Measurements from ENCODE around the gene HIPK2. TPM values are rescaled to one million over a fixed set of nuclear protein-coding genes. Genes with fewer than 3 reads are reported as not detected.

The HIPK2 gene
- total RNA-seq, 1 experiment from 2014 or later, result 12.2 TPM

GRCh38 chr7:139715194-139715815 is 62.5 kb downstream of the HIPK2 start:
- no peak for DNase-seq (ENCODE audit: low read depth)

- no peak for DNase-seq (ENCODE audit: low read depth)
Observed at GRCh38 chr7:139714163-139714901, 63.5 kb downstream of the HIPK2 start.

- DNase-seq (ENCODE audit: low read depth), result no peak
Observed at GRCh38 chr7:139713526-139714162, 64.2 kb downstream of the HIPK2 start.

GRCh38 chr7:139713061-139713460 is 64.7 kb downstream of the HIPK2 start:
- no peak for DNase-seq (ENCODE audit: low read depth)

DNA sequence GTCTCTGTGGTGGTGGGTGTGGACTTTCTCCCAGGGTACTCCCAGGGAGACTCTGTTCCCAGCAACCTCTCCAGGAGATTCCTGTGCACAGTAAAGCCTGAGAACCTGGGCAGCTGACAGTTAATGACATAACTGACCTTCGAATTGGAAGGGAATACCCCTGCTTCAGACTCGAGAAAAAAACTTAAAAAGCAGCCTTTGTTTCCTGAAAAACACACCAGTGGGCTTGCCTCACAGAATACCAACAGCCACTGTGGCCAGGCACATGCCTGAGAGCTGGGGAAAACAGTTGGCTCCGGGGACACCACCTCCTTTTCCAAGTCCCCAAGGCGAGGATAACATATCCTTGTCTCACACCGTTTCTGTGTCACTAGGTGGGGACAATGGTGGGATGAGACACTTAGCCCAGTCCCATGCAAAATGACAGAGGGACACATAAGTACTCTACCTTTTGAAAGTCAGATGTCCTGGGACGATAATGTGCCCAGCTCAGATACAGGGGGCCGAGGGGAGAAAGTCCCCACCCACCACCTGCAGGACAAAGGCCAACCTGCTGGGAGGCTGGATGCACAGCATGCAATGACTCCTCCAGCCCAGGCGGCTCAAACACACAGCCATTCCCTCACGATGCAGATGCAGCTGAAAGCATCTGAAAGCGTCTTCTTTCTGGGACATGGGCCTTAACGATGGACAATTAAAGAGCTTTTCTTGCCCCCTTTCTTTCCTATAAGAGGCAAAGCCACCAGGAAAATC is 65.6 kb downstream of the HIPK2 start:
- DNase-seq (ENCODE audit: low read depth), result no peak

DNA sequence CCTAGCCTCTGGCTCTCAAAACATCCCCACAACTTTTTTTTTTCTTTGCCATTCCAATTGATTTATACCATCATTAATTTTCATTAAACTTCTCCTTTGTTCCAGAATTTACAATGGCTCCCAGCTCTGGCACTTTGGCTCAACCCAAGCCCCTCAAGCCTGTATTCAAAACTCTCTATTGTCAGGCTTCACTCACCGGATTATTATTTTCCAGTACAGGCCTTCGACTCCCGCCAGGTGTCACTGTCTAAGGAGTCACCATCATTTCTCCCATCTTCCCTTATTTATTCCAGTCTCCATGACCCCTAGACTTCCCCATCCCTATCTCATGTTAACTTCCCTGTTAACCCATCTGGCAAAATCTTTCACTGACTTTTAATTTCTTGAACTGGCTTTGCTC is 67.8 kb downstream of the HIPK2 start:
- DNase-seq (ENCODE audit: low read depth), result no peak

- no peak for DNase-seq (ENCODE audit: low read depth)
Observed at GRCh38 chr7:139709485-139709884, 68.3 kb downstream of the HIPK2 start.

GRCh38 chr7:139708541-139708940 is 69.3 kb downstream of the HIPK2 start:
- no peak for DNase-seq (ENCODE audit: low read depth)

- no peak for DNase-seq (ENCODE audit: low read depth)
Observed at GRCh38 chr7:139706837-139707236, 71.0 kb downstream of the HIPK2 start.

DNA sequence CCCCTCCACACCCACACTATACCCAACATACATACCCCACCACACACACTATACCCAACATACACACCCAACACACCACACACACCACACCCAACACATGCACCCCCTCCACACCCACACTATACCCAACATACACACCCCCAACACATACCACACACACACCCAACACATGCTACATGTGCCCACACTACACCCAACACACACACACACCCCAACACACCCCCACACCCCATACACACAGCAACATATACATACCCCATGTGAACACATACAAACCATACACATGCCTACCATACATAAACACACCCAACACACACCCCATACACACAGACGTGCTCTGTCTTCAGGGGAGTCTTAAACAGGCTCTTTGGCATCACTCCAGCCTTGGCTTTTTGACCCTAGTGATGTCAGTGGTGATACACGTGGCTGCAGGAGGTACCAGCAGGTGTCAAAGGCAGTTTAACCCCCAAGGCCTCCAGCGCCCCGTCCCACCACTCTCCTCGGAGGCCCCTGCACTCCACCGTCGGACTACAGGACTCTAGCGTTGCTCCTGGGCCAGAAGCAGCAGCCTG is 73.4 kb downstream of the HIPK2 start:
- no peak for DNase-seq (ENCODE audit: low read depth)

DNA sequence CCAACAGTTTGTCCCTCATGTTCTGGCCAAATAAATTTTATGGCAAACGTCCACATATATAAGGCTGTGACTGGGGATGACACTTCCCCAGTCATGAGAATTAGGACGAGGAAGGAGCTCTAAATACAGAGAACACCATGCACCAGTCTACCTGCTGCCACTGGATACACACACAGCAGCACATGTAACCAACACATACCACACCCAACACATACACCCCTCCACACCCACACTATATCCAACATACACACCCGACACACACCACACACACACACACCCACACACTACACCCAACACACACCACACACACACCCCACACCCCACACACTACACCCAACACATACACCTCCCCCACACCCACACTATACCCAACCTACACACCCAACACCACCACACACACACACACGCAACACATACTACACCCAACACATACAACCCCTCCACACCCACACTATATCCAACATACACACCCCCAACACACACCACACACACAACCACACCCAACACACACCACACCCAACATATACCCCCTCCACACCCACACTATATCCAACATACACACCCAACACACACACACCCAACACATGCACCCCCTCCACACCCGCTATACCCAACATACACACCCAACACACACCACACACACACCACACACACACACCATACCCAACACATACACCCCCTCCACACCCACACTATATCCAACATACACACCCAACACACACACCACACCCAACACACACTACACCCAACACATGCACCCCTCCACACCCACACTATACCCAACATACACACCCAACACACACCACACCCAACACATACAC is 74.1 kb downstream of the HIPK2 start:
- no peak for DNase-seq (ENCODE audit: low read depth)

GRCh38 chr7:139702811-139703486 is 74.8 kb downstream of the HIPK2 start:
- DNase-seq (ENCODE audit: low read depth), result no peak

DNA sequence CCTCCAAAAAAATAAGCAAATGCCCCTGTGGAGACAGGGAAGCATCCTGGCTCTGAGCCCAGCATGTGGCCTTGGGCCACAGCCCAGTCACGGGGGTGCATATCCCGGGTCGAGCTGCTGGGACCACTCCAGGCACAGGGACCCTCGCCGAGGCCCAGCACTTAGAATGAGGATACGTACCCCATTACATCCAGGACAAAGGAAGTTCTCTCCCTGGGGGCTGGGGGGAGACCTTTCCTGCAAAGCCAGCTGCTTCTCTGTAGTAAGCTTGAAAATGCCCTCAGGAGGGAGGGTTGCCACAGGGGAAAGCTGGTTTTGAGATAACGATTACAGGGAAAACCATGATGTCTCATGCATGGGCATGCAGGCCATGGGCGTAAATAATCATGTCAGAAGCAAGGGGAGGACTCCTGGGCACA is 75.5 kb downstream of the HIPK2 start:
- DNase-seq (ENCODE audit: low read depth), result peak; percentile 20

DNA sequence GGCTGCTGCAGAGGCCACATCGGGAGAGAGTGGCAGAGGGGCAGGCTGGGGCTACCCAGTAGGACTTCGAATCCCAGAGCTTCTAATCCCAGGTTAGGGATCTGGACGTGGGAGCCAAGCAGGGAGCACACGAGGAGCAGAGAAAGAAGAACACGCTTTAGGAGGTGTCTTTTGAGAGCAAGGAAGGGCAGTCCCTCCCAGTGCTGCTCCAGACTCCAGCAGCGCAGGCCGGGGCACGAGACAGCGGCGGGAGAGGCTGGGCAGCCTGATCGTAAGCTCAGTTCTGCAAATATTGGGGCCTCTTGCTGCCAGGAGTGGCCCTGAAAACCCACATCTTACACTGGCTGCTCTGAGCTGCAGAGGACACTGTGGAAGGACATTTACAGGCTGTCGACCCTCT is 75.9 kb downstream of the HIPK2 start:
- DNase-seq (ENCODE audit: low read depth), result no peak

- no peak for DNase-seq (ENCODE audit: low read depth)
Observed at GRCh38 chr7:139700505-139701235, 77.1 kb downstream of the HIPK2 start.

- no peak for DNase-seq (ENCODE audit: low read depth)
Observed at GRCh38 chr7:139699640-139700504, 77.9 kb downstream of the HIPK2 start.

DNA sequence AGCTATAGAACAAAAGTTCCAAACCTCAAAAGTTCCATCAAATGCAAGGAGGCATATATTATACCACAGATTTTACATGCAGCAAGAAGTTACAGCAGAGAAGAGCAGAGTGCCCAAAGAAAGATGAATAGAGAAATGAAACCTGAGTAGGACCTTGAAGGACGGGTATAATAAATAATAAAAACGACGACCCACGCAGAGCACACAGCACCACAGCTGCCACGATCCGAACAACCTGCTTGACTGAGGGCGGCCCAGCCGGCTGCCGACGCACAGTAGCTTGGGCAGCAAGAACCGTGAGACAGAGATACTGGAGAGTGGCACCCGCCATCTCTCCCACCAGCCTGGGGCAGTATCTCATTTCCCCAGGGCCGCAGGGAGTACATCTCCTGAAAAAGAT is 79.0 kb downstream of the HIPK2 start:
- DNase-seq (ENCODE audit: low read depth), result no peak

DNA sequence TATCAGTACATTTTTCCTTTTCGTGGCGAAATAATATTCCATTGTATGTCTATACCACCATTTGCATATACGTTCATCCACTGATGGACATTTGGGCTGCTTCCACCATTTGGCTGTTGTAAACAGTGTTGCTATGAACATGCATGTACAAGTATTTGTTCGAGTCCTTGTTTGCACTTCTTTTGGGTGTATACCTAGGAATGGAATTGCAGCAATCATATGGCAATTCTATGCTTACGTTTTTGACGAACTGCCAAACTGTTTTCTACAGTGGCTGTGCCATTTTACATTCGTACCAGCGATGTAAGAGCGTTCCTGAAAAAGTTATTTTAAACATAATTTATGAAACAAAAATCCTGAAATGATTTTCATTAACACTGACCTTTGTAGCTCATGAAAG is 79.5 kb downstream of the HIPK2 start:
- DNase-seq (ENCODE audit: low read depth), result no peak

DNA sequence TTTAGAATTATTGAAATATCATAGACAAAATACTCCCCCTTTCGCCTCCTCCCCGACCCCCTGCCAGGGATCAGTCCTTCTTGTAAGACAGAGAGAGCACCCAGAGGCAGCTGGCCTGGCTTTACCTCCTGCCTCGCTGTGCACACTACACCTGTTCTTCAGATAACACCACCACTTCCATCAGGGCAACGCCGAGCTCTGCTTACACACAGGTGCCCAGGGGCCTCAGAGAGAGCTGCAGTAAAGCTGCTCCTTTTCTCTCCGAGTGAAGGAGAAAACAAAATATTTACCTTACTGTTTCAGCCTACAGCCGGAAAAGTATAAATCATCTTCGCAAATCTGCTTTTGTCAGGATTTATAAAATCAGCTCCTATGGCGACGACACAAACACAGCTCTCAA is 80.7 kb downstream of the HIPK2 start:
- DNase-seq (ENCODE audit: low read depth), result no peak

All from Daoy (cell line).